Uterus (tissue), 2 donors: Measurements from ENCODE around the gene MAGI2.

Source experiments
- POLR2A ChIP-seq, 2 donors: fragments of 450-650 bp; IDR thresholded peaks; one replicate each; pipeline ENCODE4 v1.6.1; 2016; ENCODE audit warnings: antibody characterized with exemption in 2 of 2, mild to moderate bottlenecking in 1 of 2, moderate library complexity in 1 of 2
- TF ChIP-seq, protein P1 (sequence below), 4 experiments: fragments of 200-600 bp in 2 of 4; fragments of 450-650 bp in 2 of 4; sonication (generic) in 2 of 4; IDR thresholded peaks; one replicate each; pipeline ENCODE4 v1.5.1; 2016 to 2019; ENCODE audit warnings: antibody characterized with exemption in 4 of 4, mild to moderate bottlenecking in 2 of 4, moderate library complexity in 1 of 4

DNA sequence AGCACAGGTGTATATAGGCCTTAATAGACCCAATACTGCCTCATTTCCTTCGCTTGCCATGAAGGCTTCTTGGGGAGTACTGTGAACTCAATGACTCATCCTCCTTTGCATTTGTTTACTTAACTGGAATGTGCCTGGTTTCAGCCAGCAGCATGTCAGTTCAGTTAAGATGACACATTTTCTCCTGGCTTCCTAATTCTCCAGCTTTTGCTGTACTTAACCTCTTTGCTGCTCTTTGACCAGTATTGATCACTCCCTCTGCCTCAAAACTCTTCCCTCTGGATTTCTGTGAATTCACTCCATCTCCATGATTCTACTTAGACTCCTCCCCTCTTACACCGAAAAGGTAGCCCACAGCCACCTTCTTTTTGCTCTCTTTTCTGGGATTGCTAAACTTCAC, 135.7 kb downstream of the MAGI2 start:
- TF ChIP-seq, protein P1, sequence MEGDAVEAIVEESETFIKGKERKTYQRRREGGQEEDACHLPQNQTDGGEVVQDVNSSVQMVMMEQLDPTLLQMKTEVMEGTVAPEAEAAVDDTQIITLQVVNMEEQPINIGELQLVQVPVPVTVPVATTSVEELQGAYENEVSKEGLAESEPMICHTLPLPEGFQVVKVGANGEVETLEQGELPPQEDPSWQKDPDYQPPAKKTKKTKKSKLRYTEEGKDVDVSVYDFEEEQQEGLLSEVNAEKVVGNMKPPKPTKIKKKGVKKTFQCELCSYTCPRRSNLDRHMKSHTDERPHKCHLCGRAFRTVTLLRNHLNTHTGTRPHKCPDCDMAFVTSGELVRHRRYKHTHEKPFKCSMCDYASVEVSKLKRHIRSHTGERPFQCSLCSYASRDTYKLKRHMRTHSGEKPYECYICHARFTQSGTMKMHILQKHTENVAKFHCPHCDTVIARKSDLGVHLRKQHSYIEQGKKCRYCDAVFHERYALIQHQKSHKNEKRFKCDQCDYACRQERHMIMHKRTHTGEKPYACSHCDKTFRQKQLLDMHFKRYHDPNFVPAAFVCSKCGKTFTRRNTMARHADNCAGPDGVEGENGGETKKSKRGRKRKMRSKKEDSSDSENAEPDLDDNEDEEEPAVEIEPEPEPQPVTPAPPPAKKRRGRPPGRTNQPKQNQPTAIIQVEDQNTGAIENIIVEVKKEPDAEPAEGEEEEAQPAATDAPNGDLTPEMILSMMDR (IDR thresholded peaks at IDR 0.05), result no peak
- no peak for TF ChIP-seq POLR2A (IDR thresholded peaks at IDR 0.05)
